HG03060 (cell line): ENCODE data around the gene TRIM62.
A peak's percentile ranks its signal among the peaks of the same experiment; 100 is the strongest.
"Not testable (repeated sequence)": the region's sequence is repeated elsewhere in the genome, so short reads cannot be mapped to it uniquely, and the experiment has no call there.

Experiments used
- ATAC-seq: cut with Tn5 transposase; IDR thresholded peaks from one replicate; pipeline ENCODE4 v1.9.1; 2021; ENCODE audit warnings: low read depth, moderate number of reproducible peaks; ENCODE audit not compliant: unreplicated experiment

The TRIM62 gene

DNA sequence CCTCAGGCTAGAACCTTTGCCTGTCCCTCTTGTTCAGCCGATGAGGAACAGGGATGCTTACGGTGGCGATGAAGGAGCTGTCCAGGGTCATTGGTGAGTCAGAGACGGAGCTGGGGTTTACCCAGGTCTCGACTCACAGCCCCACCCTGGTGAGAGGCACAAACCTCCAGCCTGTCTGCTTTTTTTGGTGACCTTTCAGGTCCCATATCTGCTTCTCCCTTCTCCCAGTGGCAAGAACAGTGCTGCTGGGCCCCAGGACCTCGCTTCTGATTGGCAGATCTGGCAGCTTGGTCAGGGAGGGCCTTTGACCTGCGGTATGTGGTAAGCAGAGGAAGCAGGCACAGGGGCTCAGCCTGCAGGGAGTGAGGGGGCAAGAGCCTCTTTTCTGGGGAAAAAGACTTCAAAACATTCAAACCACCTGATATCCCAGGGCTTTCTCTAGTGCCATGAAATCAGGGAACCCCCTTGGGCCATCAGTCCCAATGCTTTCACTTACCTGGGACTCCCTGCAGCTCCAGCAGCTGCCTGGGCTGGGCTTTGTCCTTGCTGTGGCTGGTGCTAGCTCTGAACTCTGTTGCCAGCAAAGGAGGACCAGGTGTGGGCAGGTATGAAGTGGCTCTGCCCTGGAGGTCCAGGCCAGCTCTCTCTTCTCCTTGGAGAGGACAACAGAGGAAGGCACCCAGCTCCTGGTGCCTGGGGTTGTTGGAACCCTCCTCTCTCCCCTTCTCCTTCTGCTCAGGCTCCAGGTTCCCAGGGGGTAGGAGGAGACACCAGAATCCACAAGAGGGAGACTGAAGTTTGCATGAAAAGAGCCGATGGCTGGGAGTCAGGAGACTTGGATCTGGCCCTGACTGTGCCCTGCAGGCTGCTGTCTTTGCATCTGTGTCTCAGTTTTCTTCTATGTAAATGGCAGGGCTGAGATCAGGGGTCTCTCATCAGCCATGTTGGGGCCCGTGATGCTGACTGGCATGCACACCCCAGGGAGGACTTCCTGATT, 41.4 kb downstream of the TRIM62 start:
- no peak for ATAC-seq

DNA sequence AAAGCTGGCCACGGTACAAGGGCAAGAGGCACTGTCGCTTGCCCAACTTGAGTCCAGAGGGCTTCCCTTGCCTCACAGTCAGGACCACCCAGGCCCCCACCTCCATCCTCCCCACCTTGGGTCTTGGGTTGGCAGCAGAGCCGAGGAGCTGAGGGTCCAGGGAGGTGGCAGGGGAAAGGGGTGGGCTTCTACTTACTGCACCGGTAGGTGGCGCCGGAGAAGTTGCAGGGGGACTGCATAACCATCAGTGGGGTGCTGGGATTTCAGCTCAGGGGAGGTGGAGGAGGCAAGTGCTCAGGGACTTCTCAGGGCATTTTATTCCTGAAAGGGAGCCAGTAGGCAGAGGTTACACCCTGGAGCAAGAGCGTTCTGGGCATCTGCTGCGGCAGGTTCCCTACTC, 44.0 kb downstream of the TRIM62 start:
- no peak for ATAC-seq

DNA sequence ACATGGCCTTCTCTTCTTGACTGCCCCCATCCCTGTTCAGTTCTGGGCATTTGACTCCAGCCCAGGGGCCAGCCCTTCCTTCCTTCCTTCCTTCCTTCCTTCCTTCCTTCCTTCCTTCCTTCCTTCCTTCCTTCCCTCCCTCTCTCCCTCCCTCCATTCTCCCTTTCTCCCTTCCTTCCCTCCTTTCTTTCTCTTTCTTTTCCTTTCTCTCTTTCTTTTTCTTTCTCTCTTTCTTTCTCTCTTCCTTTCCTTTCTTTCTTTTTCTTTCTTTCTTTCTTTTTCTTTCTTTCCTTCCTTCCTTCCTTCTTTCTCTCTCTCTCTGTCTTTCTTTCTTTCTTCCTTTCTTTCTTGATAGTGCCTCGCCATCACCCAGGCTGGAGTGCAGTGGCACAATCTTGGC, 45.8 kb downstream of the TRIM62 start:
- ATAC-seq = not testable (repeated sequence)

DNA sequence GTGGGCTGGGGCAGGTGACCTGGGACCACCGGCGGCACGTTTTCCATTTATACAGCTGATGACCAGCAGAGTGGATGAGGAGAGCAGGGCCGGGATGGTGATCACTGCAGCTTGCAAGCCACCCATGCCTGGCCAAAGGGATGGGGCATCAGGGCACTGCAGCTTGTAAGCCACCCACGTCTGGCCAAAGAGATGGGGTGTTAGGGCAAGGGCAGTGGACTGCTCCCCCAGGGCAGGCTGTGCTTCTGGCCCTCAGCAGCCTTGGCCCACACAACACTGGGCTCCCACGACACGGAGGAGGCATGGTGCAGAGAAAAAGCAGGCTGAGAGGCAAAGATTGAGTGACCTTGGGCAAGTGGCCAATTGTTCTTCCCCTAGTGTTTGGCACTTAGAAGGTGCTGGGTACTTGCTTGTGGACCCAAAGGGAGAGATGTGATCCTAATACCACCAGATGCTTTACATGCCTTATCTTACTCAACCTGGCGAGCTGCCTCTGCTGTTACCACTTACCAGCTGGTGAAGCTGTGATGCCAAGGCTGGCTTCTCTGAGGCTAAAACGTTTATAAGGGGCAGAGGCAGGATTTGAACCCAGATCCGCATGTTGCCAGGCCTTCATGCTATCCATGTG, 48.3 kb downstream of the TRIM62 start:
- ATAC-seq = no peak

DNA sequence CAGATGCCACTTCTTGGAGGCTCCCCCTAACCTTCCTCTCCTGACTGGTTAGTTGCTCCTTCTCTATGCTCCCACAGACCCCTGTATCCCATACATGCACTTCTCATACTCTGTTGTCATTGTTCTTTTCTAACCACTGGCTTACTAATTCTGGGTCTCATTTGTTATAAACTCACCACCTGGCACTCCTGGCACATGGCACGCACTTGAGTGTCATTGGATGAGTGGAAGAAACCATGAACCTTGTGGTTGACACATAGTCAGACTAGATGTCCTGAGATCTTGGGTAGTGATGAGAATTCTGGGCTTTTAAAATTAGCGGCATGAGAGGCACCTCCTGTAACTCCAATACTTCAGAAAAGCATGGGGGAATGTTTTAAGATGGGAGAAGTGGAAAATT, 49.3 kb downstream of the TRIM62 start:
- no peak for ATAC-seq

DNA sequence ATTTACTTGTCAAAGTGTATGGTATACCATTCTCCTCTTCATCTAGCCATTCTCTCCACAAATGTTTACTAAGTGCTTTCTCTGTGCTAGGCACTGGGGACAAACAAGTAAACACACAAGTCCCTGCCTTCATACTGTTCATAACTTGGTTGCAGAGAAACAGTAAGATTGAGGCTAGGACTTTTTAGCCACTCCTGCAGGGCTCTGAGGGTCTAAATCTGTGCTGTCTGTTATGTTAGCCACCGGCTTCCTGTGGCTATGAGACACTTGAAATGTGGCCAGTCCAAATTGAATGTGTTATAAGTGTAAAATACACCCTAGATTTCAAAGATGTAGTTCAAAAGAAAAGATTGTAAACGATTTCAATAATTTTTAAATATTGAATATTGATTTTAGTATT, 50.7 kb downstream of the TRIM62 start:
- ATAC-seq = no peak

DNA sequence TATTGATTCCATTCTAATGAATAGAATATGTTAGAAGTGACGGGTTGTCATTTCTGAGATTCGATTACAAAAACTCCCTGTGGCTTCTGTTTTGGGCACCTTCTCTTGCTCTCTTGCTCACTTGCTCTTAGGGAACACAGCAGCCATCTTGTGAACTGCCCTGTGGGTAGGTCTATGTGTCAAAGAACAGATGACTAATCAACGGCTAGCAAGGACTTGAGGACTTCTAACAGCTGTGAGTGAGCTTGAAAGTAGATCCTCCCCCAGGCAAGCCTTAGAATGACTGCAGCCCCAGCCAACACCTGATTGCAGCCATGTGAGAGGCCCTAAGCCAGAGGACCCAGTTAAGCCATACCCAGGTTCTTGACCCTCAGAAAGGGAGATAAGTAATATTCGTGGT, 51.5 kb downstream of the TRIM62 start:
- ATAC-seq = no peak

DNA sequence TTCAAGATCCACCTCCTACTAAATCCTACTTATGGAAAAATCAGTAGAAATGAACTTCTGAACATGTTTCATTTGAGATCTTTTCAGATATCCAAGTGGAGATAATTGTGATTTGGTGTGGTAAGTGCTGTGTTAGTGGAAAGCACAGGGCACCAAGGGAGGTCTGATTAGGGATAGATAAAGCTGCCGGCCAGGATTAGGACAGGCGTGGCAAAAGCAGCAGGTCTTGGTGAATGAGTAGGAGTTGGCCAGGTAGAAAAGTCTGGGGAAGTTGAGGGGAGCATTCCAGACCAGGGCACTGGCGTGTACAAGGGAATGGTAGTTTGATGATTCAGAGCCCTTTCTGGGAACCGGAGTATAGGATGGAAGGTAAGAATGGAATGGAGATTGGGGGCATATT, 53.1 kb downstream of the TRIM62 start:
- ATAC-seq = no peak

DNA sequence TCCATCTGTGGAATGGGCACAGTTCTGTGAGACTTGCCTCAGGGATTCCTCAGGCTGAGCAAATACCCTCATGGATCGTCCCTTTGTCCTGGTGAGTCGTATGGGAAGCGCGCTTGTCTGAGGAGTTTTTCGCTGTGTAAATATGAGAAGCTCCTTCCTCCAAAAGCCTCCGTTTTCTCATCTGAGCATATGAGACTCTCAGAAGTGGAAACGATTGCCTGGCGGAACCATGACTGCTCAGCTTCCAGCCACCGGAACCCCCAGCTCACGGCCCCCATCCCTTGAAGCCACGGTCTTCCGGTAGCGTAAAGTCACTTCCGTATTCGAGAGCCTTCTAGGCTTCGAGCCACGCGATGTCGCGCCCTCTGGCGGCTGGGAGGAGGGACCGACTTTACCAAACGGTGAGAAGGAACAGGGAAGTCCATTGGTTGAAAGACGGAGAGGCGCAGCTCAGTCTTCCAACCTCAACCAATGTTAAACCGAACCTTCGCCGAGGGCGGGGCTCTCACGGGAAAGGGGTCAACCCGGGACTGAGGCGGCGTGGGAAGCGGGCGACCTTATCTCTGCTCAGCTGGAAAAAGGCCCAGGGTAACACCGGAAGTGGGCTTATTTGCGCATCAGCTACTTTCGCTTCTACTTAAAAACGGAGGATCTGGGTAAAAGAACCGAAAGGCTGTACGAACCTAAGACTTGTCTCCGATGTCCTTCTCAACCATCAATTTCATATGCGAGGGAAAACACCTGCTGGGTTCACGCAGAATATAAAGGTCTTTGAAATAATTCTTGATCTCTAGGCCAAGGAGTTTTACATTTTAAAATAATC, 54.6 kb downstream of the TRIM62 start:
- peak; percentile 92 for ATAC-seq

DNA sequence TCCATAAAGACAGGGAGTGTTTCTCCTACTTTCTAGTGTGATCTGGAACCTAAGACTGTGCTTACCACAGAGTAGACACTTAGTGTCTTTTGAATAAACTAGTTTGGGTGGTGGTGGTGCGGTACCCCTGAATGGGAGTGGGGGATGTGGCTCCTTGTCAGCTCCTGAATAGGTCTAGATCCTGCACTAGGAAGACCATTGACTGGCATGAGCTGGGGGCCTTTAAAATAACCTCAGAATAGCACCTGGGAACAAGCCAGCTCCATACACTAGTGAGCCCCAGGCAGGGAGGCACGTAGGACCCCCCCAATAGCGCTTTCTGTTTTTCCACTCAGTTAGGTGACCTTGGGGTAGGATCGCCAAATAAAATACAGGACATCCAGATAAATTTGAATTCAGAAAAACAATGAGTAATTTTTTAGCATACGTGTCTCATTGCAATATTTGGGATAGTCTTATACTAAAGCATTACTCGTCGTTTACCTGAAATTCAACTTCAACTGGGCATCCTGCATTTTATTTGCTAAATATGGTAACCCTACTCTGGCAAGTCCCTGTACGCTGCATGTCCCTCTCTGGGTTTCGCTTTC, 55.3 kb downstream of the TRIM62 start:
- ATAC-seq = no peak

DNA sequence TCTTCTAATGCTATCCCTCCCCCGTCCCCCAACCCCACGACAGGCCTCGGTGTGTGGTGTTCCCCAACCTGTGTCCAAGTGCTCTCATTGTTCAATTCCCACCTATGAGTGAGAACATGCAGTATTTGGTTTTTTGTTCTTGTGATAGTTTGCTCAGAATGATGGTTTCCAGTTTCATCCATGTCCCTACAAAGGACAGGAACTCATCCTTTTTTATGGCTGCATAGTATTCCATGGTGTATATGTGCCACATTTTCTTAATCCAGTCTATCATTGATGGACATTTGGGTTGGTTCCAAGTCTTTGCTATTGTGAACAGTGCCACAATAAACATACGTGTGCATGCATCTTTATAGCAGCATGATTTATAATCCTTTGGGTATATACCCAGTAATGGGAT, 57.2 kb downstream of the TRIM62 start:
- ATAC-seq = not testable (repeated sequence)

DNA sequence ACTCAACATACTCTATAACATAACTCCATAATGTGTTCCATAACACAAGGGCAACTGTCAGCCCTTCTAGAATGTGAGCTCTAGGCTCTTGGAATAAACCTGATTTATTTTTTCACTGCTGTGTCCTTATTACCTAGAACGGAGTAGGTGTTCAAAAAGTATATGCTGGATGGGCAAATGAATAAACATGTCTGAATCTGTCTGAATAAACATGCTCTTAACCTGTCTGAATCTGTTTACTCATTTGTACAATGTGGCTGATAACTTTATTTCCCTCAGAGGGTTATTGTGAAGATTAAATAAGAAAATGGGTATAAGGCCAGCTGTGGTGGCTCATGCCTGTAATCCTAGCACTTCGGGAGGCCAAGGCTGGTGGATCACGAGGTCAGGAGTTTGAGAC, 58.6 kb downstream of the TRIM62 start:
- ATAC-seq = no peak

DNA sequence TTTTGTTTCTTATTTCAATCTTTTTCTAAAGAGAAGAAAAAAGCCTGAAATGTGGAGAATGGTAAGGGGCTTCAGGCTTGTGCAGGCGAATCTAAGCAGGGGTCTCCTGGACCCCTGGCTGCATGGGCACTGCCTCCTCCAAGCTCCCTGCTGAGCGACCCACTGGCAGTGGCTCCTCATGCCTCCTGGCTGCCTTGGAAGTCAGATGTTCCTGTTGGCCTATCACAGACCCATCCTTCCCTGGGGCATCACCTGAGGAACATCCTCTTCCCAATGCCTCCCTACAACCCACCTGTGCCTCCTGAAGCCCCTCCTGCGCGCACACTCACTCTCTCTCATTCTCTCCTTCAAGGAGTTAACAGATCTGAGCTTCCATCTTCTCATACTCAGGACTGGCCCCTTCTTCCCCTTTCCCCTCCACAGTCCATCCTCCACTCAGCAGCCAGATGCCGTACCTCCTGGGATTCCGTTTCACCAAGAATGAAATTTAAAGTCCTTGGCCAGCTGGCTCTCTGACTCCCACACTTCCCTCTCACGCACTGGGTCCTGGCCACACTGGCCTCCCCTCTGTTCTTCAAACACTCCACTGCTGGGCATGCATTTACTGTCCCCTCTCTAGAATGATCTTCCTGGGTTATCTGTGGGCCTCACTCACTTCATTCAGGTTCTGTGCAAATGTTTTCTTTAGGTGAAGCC, 59.2 kb downstream of the TRIM62 start:
- no peak for ATAC-seq

DNA sequence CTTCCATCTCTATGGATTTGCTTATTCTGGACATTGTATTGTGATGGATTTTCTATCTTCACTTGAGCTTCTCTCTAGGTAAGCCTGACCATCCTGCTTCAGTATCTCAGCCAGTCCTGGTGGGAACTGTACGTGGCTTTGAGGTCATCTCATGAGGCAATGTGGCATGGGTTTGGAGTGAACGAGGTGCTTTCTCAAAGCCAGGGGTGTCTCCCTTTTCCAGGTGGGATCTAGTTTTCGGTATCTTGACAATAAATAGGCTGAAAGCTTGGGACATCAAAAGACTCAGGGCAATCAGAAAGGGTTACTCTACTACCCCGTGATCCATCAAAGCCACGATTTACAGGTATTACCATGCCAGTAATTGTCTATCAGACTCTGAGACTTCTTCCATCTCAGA, 60.1 kb downstream of the TRIM62 start:
- no peak for ATAC-seq

DNA sequence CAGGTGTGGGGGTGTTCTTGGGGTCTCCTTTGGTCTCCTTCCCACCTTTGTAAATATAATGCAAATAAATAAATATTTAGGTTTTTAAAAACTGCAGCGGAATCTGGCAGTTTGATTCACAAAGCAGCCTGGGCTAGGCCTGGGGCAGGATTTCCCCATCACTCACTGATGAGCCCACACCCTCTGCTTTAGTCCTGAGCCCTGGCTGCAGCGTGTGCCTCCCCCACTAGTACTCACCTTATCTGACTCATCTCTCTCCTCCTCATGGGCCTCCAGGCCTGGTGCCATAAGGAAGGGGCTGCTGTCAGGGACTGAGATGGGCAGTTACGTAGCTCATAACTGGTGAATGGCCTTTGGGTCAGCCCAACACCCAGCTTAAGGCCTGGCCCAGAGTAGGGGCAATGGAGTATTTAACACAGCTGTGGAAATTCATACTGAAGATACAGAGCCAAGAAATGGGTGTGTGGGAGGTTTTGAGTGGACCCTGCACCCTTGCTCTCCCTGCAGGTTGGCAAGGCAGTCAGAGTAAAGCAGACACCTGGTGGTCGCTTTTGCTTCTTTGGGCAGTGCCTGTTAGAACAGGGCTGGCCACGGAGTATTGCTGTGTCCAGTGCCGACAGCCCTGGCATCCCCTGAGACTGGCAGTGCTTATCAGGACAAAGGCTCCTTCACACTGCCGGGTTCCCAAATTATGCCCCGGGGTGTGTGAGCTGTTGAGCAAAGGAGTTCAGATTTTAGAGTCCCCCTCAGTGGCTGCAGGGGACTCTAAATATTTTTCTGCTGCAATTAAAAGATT, 61.2 kb downstream of the TRIM62 start:
- no peak for ATAC-seq

DNA sequence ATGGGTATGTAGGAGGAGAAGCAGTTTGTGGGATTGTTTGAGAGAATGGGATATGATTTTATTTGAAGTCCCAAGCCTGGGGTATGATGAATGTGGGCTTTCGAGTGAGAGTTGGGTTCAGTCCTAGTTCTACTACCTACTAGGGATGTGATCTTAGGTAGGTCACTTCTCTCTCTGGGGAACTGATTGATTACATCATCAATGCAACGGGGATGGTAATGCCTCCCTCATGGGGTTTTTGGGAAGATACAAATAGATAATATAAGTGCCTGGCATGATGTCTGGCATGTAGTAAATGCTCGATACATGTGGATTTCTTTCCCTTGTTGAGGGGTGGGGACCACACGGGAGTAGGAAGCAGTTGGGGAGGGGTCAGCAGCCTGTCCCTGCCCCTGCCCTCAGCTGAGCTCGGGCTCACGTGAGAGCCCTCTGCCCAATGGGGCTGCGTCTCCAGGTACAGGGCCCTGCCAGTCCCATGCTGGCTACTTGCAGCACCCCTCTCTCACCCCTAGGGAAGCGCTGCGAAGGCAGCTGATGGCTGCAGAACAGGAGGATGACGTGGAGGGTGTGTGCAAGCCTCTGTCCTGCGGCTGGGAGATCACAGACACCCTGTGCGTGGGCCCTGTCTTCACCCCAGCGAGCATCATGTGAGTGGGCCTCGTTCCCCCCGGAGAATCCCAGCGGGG, 62.2 kb downstream of the TRIM62 start:
- no peak for ATAC-seq

DNA sequence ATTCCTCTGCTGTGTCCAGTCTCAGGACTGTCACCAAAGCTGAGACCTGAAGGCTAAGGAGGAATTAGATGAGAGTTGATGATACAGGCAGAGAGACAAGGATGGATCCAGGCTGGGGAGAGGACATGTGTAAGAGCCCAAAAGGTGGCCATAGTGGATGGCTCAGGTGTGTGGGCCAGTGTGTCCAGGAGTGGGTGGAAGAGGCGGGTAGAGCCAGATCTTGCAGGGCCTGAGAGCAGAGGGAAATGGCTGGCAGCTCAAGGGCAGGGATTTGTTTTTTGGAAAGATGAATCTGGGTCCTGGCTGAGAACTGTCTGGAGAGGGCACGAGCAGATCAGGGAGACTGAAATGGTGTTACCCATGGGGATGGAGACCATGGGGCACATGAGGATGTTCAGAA, 62.8 kb downstream of the TRIM62 start:
- no peak for ATAC-seq

DNA sequence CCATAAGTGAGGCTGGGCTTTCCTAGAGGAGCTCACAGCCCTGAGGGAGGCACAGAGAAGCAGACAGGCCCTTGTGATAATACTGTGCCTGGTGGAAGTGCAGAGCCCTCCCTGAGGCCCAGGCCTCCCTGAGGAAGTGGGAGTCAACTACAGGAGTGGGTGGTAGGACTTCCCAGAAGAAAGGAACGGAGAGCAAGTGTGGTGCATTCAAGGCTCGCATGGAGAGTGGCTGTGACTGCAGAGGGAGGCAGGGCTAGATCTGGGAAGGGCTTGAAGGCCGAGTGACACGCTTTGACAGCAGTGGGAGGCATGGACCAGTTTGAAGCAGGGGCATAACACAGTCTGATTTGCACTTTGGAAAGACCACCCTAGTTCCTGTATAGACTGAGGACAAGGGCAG, 63.6 kb downstream of the TRIM62 start:
- ATAC-seq = no peak
